HepG2 (cell line): ENCODE data around the gene FAM222A. TPM values are rescaled to one million over a fixed set of nuclear protein-coding genes. Genes with fewer than 3 reads are reported as not detected.

ENCODE experiments used
- ARNT2 ChIP-seq: sonication (generic); formaldehyde crosslinking; IDR thresholded peaks from 2 replicates; pipeline ENCODE4 v1.8.0; 2022; ENCODE audit warnings: mild to moderate bottlenecking, low read depth, missing genetic modification reagents, moderate library complexity
- CHD2 ChIP-seq: IDR thresholded peaks from 2 replicates; pipeline ENCODE4 v1.6.1; 2011; ENCODE audit warnings: low read depth, low read length, improper control_type of control experiment
- ELF4 ChIP-seq: sonication (generic); formaldehyde crosslinking; IDR thresholded peaks from 2 replicates; pipeline ENCODE4 v1.5.0; 2020; ENCODE audit warnings: missing genetic modification reagents, mild to moderate bottlenecking, moderate library complexity, borderline replicate concordance
- NKX3-1 ChIP-seq: sonication (generic); formaldehyde crosslinking; IDR thresholded peaks from 2 replicates; pipeline ENCODE4 v1.5.0; 2020; ENCODE audit warnings: missing genetic modification reagents
- NR2F1 ChIP-seq, 2 experiments: fragments of 450-650 bp in 1 of 2; formaldehyde crosslinking in 1 of 2; IDR thresholded peaks; 2 replicates each; pipeline versions ENCODE4 v1.5.0 to v1.6.1; 2016 to 2020; ENCODE audit warnings: mild to moderate bottlenecking in 1 of 2, missing compliant biosample characterization in 1 of 2, missing genetic modification reagents in 1 of 2, moderate library complexity in 1 of 2
- PITX1 ChIP-seq: sonication (generic); formaldehyde crosslinking; IDR thresholded peaks from 2 replicates; pipeline ENCODE4 v1.5.1; 2020; ENCODE audit warnings: mild to moderate bottlenecking, missing genetic modification reagents
- SNAPC2 ChIP-seq: sonication (generic); formaldehyde crosslinking; IDR thresholded peaks from 2 replicates; pipeline ENCODE4 v1.8.1; 2022; ENCODE audit warnings: mild to moderate bottlenecking, missing genetic modification reagents
- ZNF577 ChIP-seq: sonication (generic); formaldehyde crosslinking; IDR thresholded peaks from 2 replicates; pipeline ENCODE4 v1.4.0; 2020; ENCODE audit warnings: mild to moderate bottlenecking, low read depth, missing genetic modification reagents, borderline replicate concordance
- ZNF589 ChIP-seq: sonication (generic); formaldehyde crosslinking; conservative IDR thresholded peaks from 2 replicates; pipeline ENCODE4 v1.8.0; 2022; ENCODE audit warnings: mild to moderate bottlenecking, moderate library complexity, missing genetic modification reagents
- ZNF672 ChIP-seq: sonication (generic); formaldehyde crosslinking; IDR thresholded peaks from 2 replicates; pipeline ENCODE4 v1.8.1; 2022; ENCODE audit warnings: missing genetic modification reagents
- ZNF724P ChIP-seq: sonication (generic); formaldehyde crosslinking; IDR thresholded peaks from 2 replicates; pipeline ENCODE4 v1.8.0; 2022; ENCODE audit warnings: missing genetic modification reagents, borderline replicate concordance
- ZNF766 ChIP-seq: sonication (generic); formaldehyde crosslinking; IDR thresholded peaks from 2 replicates; pipeline ENCODE4 v1.5.0; 2020; ENCODE audit warnings: missing genetic modification reagents, borderline replicate concordance
- polyA plus RNA-seq, 8 experiments: library from polyadenylated mRNA; depleted of rRNA in 3 of 8; stranded (reverse) in 7 of 8; unstranded in 1 of 8; fragments of >200 nt; fragmentation: Illumina TruSeq in 4 of 8; extraction: Trizol in 4 of 8; gene quantifications; 2 replicates each; pipeline versions ENCODE4 v1.2.1 to v1.2.3, GENCODE V29; 2011 to 2016; ENCODE audit warnings: low read depth in 4 of 8, missing spikeins in 1 of 8, mixed read lengths in 1 of 8; ENCODE audit not compliant: insufficient read depth in 1 of 8
- total RNA-seq, 5 experiments: library from RNA; depleted of rRNA; stranded (reverse); fragments of >200 nt; fragmentation: Illumina TruSeq; extraction: Trizol; gene quantifications; 2 replicates each; pipeline ENCODE4 v1.2.3, GENCODE V29; 2016; ENCODE audit warnings: low read depth in 1 of 5
- TF ChIP-seq, protein P1 (sequence below): sonication (generic); formaldehyde crosslinking; conservative IDR thresholded peaks from 2 replicates; pipeline ENCODE4 v1.4.0; 2020; ENCODE audit warnings: missing genetic modification reagents
- TF ChIP-seq, protein P2 (sequence below): sonication (generic); formaldehyde crosslinking; conservative IDR thresholded peaks from 2 replicates; pipeline ENCODE4 v1.4.0; 2020; ENCODE audit warnings: missing genetic modification reagents
- TF ChIP-seq, protein P3 (sequence below): sonication (generic); formaldehyde crosslinking; IDR thresholded peaks from 2 replicates; pipeline ENCODE4 v1.4.0; 2020; ENCODE audit warnings: missing genetic modification reagents, borderline replicate concordance
- TF ChIP-seq, protein P4 (sequence below): sonication (generic); formaldehyde crosslinking; IDR thresholded peaks from 2 replicates; pipeline ENCODE4 v1.5.0; 2020; ENCODE audit warnings: mild to moderate bottlenecking, missing genetic modification reagents

FAM222A gene
- total and polyA plus RNA-seq, 2 of the 13 experiments (the other 11 are each of a cell fraction or from before 2014, with no cell fraction given): 2.7 to 9.6 TPM

DNA sequence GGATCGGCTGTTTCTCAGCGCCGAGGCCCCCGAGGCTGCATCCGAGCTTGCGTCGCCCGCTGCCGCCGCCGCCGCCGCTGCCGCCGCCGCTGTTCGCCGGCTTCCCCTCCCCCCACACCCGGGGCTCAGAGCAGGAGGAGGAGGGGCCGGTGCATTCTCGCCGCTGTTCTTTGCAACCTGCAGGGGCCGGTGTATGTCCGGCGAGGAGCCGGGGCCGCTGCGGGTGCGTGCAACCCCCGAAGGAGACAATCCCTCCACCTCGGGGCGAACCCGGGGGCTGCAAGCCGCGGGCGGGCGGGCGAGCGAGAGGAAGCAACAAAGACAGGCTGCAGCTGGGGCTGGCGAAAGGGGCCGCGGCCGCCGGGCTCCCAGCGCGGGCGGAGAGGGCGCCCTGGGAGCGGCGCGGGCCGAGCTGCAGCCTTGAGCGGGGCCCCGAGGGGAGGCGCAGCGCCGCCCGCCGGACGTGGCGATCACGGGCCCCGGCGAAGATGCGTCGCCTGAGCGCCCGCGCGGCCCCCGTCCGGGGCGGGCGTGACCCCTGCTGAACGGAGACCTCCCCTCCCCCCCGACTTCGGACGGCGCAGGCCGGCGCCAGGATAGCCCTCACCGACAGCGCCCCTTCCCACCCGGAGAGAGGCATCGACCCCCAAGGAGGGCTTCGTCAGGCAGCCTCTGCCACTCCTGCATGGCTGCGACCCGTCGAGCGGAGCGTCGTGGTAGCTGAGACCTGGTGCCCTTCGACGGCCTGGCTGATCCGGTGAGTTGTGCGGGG is 702 bp downstream of the FAM222A start (continued):
- TF ChIP-seq, protein P1, sequence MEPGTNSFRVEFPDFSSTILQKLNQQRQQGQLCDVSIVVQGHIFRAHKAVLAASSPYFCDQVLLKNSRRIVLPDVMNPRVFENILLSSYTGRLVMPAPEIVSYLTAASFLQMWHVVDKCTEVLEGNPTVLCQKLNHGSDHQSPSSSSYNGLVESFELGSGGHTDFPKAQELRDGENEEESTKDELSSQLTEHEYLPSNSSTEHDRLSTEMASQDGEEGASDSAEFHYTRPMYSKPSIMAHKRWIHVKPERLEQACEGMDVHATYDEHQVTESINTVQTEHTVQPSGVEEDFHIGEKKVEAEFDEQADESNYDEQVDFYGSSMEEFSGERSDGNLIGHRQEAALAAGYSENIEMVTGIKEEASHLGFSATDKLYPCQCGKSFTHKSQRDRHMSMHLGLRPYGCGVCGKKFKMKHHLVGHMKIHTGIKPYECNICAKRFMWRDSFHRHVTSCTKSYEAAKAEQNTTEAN (CRISPR knock-in tag): no peak
- TF ChIP-seq ZNF724P: no peak
- TF ChIP-seq CHD2: peak; percentile 67
- TF ChIP-seq ELF4 (CRISPR knock-in tag): no peak
- TF ChIP-seq PITX1 (CRISPR knock-in tag): no peak
- TF ChIP-seq, protein P2, sequence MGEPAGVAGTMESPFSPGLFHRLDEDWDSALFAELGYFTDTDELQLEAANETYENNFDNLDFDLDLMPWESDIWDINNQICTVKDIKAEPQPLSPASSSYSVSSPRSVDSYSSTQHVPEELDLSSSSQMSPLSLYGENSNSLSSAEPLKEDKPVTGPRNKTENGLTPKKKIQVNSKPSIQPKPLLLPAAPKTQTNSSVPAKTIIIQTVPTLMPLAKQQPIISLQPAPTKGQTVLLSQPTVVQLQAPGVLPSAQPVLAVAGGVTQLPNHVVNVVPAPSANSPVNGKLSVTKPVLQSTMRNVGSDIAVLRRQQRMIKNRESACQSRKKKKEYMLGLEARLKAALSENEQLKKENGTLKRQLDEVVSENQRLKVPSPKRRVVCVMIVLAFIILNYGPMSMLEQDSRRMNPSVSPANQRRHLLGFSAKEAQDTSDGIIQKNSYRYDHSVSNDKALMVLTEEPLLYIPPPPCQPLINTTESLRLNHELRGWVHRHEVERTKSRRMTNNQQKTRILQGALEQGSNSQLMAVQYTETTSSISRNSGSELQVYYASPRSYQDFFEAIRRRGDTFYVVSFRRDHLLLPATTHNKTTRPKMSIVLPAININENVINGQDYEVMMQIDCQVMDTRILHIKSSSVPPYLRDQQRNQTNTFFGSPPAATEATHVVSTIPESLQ (CRISPR knock-in tag): no peak
- TF ChIP-seq ZNF766 (CRISPR knock-in tag): 0 out of 2 replicates have a peak, but pooled peaks have one; percentile 49
- TF ChIP-seq, protein P3, sequence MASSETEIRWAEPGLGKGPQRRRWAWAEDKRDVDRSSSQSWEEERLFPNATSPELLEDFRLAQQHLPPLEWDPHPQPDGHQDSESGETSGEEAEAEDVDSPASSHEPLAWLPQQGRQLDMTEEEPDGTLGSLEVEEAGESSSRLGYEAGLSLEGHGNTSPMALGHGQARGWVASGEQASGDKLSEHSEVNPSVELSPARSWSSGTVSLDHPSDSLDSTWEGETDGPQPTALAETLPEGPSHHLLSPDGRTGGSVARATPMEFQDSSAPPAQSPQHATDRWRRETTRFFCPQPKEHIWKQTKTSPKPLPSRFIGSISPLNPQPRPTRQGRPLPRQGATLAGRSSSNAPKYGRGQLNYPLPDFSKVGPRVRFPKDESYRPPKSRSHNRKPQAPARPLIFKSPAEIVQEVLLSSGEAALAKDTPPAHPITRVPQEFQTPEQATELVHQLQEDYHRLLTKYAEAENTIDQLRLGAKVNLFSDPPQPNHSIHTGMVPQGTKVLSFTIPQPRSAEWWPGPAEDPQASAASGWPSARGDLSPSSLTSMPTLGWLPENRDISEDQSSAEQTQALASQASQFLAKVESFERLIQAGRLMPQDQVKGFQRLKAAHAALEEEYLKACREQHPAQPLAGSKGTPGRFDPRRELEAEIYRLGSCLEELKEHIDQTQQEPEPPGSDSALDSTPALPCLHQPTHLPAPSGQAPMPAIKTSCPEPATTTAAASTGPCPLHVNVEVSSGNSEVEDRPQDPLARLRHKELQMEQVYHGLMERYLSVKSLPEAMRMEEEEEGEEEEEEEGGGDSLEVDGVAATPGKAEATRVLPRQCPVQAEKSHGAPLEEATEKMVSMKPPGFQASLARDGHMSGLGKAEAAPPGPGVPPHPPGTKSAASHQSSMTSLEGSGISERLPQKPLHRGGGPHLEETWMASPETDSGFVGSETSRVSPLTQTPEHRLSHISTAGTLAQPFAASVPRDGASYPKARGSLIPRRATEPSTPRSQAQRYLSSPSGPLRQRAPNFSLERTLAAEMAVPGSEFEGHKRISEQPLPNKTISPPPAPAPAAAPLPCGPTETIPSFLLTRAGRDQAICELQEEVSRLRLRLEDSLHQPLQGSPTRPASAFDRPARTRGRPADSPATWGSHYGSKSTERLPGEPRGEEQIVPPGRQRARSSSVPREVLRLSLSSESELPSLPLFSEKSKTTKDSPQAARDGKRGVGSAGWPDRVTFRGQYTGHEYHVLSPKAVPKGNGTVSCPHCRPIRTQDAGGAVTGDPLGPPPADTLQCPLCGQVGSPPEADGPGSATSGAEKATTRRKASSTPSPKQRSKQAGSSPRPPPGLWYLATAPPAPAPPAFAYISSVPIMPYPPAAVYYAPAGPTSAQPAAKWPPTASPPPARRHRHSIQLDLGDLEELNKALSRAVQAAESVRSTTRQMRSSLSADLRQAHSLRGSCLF (CRISPR knock-in tag): no peak
- TF ChIP-seq NR2F1 (CRISPR knock-in tag; IDR thresholded peaks at IDR 0.05): no peak
- TF ChIP-seq NKX3-1 (CRISPR knock-in tag): no peak
- TF ChIP-seq ZNF672: 0 out of 2 replicates have a peak, but pooled peaks have one; percentile 76
- TF ChIP-seq, protein P4, sequence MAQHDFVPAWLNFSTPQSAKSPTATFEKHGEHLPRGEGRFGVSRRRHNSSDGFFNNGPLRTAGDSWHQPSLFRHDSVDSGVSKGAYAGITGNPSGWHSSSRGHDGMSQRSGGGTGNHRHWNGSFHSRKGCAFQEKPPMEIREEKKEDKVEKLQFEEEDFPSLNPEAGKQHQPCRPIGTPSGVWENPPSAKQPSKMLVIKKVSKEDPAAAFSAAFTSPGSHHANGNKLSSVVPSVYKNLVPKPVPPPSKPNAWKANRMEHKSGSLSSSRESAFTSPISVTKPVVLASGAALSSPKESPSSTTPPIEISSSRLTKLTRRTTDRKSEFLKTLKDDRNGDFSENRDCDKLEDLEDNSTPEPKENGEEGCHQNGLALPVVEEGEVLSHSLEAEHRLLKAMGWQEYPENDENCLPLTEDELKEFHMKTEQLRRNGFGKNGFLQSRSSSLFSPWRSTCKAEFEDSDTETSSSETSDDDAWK: no peak
- peak; percentile 53; the same call in 1 of the 2 replicates for TF ChIP-seq SNAPC2 (CRISPR knock-in tag)
- TF ChIP-seq ZNF589 (CRISPR knock-in tag): no peak
- no peak for TF ChIP-seq ZNF577 (CRISPR knock-in tag)
- peak; percentile 20; the same call in 1 of the 2 replicates for TF ChIP-seq ARNT2 (CRISPR knock-in tag)
